H1 (cell line): ENCODE measurements around the gene DCAF17. TPM values are rescaled to one million over a fixed set of nuclear protein-coding genes. Genes with fewer than 3 reads are reported as not detected.

Experiments used
- CTCF ChIA-PET: fragments of 300-600 bp; sonication (Branson Sonifier 250); formaldehyde crosslinking; loops from one replicate; lab custom pipeline; 2021; ENCODE audit not compliant: partially characterized antibody; lab: Charles Lee
- POLR2A ChIA-PET: fragments of 300-600 bp; sonication (Branson Sonifier 250); formaldehyde crosslinking; loops from one replicate; lab custom pipeline; 2021; ENCODE audit warnings: inconsistent platforms; ENCODE audit not compliant: partially characterized antibody; lab: Charles Lee
- DNase-seq, 2 experiments: peaks; one replicate each; pipeline versions ENCODE4 v3.0.0 to v3.0.0-alpha.2; 2010 to 2022; ENCODE audit warnings: low spot score in 2 of 2, low read depth in 1 of 2, mixed read lengths in 1 of 2
- FAIRE-seq: peaks from 2 replicates; lab custom pipeline; 2011; peaks lifted over from hg19 to GRCh38; lab: Jason Lieb, UNC
- H2AFZ ChIP-seq: 2 replicates; pipeline ENCODE4 v1.8.1; 2012; ENCODE audit warnings: low read length, inconsistent platforms
- H2AK5ac ChIP-seq: 2 replicates; pipeline ENCODE4 v1.6.1; 2013; ENCODE audit warnings: low read depth, low read length
- H2BK120ac ChIP-seq: replicated peaks from 2 replicates; pipeline ENCODE3; 2013; ENCODE audit warnings: low read depth, low read length, inconsistent platforms
- H2BK12ac ChIP-seq: 2 replicates; pipeline ENCODE4 v1.6.1; 2013; ENCODE audit warnings: low read depth, low read length
- H2BK15ac ChIP-seq: 2 replicates; pipeline ENCODE4 v1.6.1; 2013; ENCODE audit warnings: low read length
- H2BK20ac ChIP-seq: 2 replicates; pipeline ENCODE4 v1.6.1; 2013; ENCODE audit warnings: low read length
- H2BK5ac ChIP-seq: 2 replicates; pipeline ENCODE4 v1.6.1; 2013; ENCODE audit warnings: low read depth, low read length
- H3K14ac ChIP-seq: 2 replicates; pipeline ENCODE4 v1.6.1; 2013; ENCODE audit warnings: inconsistent platforms; ENCODE audit not compliant: insufficient read length
- H3K18ac ChIP-seq: 2 replicates; pipeline ENCODE4 v1.6.1; 2013; ENCODE audit warnings: low read length; ENCODE audit errors: extremely low read depth
- H3K23ac ChIP-seq: 2 replicates; pipeline ENCODE4 v1.6.1; 2013; ENCODE audit warnings: inconsistent platforms; ENCODE audit not compliant: insufficient read length
- H3K23me2 ChIP-seq: 2 replicates; pipeline ENCODE4 v1.6.1; 2013; ENCODE audit warnings: low read depth, low read length
- H3K27ac ChIP-seq: 2 replicates; pipeline ENCODE4 v1.6.1; 2011; ENCODE audit warnings: low read depth, low read length, inconsistent platforms
- H3K27me3 ChIP-seq, 4 experiments: replicated peaks in 1 of 4; 1 replicate in 1 of 4; 2 replicates in 3 of 4; pipeline versions ENCODE4 v1.6.1 to v1.8.1; 2011 to 2013; ENCODE audit warnings: low read length in 3 of 4, mild to moderate bottlenecking in 3 of 4, inconsistent platforms in 2 of 4, mixed read lengths in 2 of 4, moderate library complexity in 1 of 4; ENCODE audit not compliant: control insufficient read depth in 3 of 4, insufficient read depth in 3 of 4; ENCODE audit errors: extremely low read depth in 1 of 4
- H3K36me3 ChIP-seq, 4 experiments: 2 replicates each; pipeline versions ENCODE4 v1.6.1 to v1.8.1; 2011 to 2013; ENCODE audit warnings: mild to moderate bottlenecking in 4 of 4, low read length in 3 of 4, moderate library complexity in 2 of 4, control low read depth in 1 of 4, inconsistent platforms in 1 of 4; ENCODE audit not compliant: insufficient read depth in 4 of 4, control insufficient read depth in 2 of 4
- H3K4ac ChIP-seq: replicated peaks from 2 replicates; pipeline ENCODE3; 2013; ENCODE audit warnings: low read length, low read depth, mixed read lengths, inconsistent platforms; ENCODE audit not compliant: insufficient read length
- H3K4me1 ChIP-seq, 4 experiments: replicated peaks in 1 of 4; 1 replicate in 1 of 4; 2 replicates in 3 of 4; pipeline versions ENCODE4 v1.6.1 to v1.8.1; 2011 to 2013; ENCODE audit warnings: low read length in 3 of 4, inconsistent platforms in 2 of 4, mixed read lengths in 1 of 4; ENCODE audit not compliant: insufficient read depth in 4 of 4, control insufficient read depth in 3 of 4
- H3K4me2 ChIP-seq, 2 experiments: 2 replicates each; pipeline versions ENCODE4 v1.6.1 to v1.8.1; 2011 to 2013; ENCODE audit warnings: low read depth in 2 of 2, low read length in 2 of 2, control low read depth in 1 of 2, inconsistent platforms in 1 of 2, mild to moderate bottlenecking in 1 of 2; ENCODE audit not compliant: insufficient read depth in 1 of 2
- H3K4me3 ChIP-seq, 4 experiments: fragments of 200-600, 300-600 bp in 1 of 4; sonication (generic), shearing (Covaris generic), sonication (Bioruptor Twin) in 1 of 4; 2 replicates each; pipeline versions ENCODE4 v1.5.1 to v1.8.1; 2011 to 2016; ENCODE audit warnings: low read length in 4 of 4, low read depth in 3 of 4, control low read depth in 2 of 4, inconsistent platforms in 2 of 4, mild to moderate bottlenecking in 2 of 4, mixed read lengths in 1 of 4, moderate library complexity in 1 of 4; ENCODE audit not compliant: insufficient read depth in 2 of 4; ENCODE audit errors: extremely low read depth in 1 of 4
- H3K56ac ChIP-seq: replicated peaks from 2 replicates; pipeline ENCODE3; 2013; ENCODE audit warnings: low read depth, mild to moderate bottlenecking, mixed read lengths, low read length, inconsistent platforms; ENCODE audit not compliant: insufficient read length
- H3K79me1 ChIP-seq: 2 replicates; pipeline ENCODE4 v1.6.1; 2013; ENCODE audit warnings: low read depth, low read length, control low read depth
- H3K79me2 ChIP-seq, 2 experiments: 2 replicates each; pipeline versions ENCODE4 v1.6.1 to v1.8.1; 2012 to 2013; ENCODE audit warnings: low read length in 2 of 2, mild to moderate bottlenecking in 2 of 2, inconsistent platforms in 1 of 2; ENCODE audit not compliant: insufficient read depth in 2 of 2, control insufficient read depth in 1 of 2
- H3K9ac ChIP-seq, 4 experiments: replicated peaks in 1 of 4; 1 replicate in 1 of 4; 2 replicates in 3 of 4; pipeline versions ENCODE4 v1.6.1 to v1.8.1; 2011 to 2013; ENCODE audit warnings: low read depth in 3 of 4, low read length in 3 of 4, control low read depth in 2 of 4, mild to moderate bottlenecking in 2 of 4, moderate library complexity in 2 of 4, inconsistent platforms in 1 of 4; ENCODE audit errors: extremely low read depth in 1 of 4
- H3K9me3 ChIP-seq, 2 experiments: 2 replicates each; pipeline versions ENCODE4 v1.6.1 to v1.8.1; 2012 to 2013; ENCODE audit warnings: mild to moderate bottlenecking in 2 of 2, moderate library complexity in 2 of 2, control low read depth in 1 of 2, inconsistent platforms in 1 of 2, low read depth in 1 of 2, low read length in 1 of 2, mixed read lengths in 1 of 2; ENCODE audit not compliant: insufficient read depth in 2 of 2
- H4K20me1 ChIP-seq, 2 experiments: replicated peaks in 1 of 2; 2 replicates each; pipeline versions ENCODE3 to v1.8.1; 2011 to 2013; ENCODE audit warnings: inconsistent platforms in 2 of 2, low read length in 2 of 2, mild to moderate bottlenecking in 1 of 2; ENCODE audit not compliant: insufficient read depth in 2 of 2, control insufficient read depth in 1 of 2
- H4K5ac ChIP-seq: 2 replicates; pipeline ENCODE4 v1.6.1; 2013; ENCODE audit warnings: low read length, low read depth, mixed read lengths, inconsistent platforms; ENCODE audit not compliant: insufficient read length
- H4K8ac ChIP-seq: 2 replicates; pipeline ENCODE4 v1.8.0; 2013; ENCODE audit warnings: mild to moderate bottlenecking, moderate library complexity, low read length, inconsistent platforms; ENCODE audit not compliant: insufficient read depth; ENCODE audit errors: extremely low read depth
- H4K91ac ChIP-seq: replicated peaks from 2 replicates; pipeline ENCODE3; 2013; ENCODE audit warnings: low read length, mixed read lengths, inconsistent platforms; ENCODE audit not compliant: insufficient read length
- ASH2L ChIP-seq: fragments of 200-600, 300-600 bp; sonication (generic); IDR thresholded peaks from one replicate; pipeline ENCODE4 v1.7.1; 2017; ENCODE audit warnings: low read length
- EP300 ChIP-seq, 2 experiments: IDR thresholded peaks; 1 replicate in 1 of 2; 2 replicates in 1 of 2; pipeline ENCODE4 v1.6.1; 2011 to 2012; ENCODE audit warnings: low read depth in 2 of 2, low read length in 2 of 2, mild to moderate bottlenecking in 2 of 2, borderline replicate concordance in 1 of 2, inconsistent platforms in 1 of 2, moderate library complexity in 1 of 2
- GABPA ChIP-seq: IDR thresholded peaks from 2 replicates; pipeline ENCODE4 v1.6.1; 2011; ENCODE audit warnings: mild to moderate bottlenecking, low read length, moderate library complexity, borderline replicate concordance; ENCODE audit not compliant: insufficient read depth
- JUN ChIP-seq: IDR thresholded peaks from 2 replicates; pipeline ENCODE4 v1.6.1; 2011; ENCODE audit warnings: low read depth, mild to moderate bottlenecking, improper control_type of control experiment, low read length
- NANOG ChIP-seq: IDR thresholded peaks from 2 replicates; pipeline ENCODE4 v1.6.1; 2011; ENCODE audit warnings: low read length, low read depth, mild to moderate bottlenecking, inconsistent platforms; ENCODE audit not compliant: insufficient read depth, poor library complexity, severe bottlenecking
- SRF ChIP-seq: IDR thresholded peaks from 2 replicates; pipeline ENCODE4 v1.6.1; 2011; ENCODE audit warnings: mild to moderate bottlenecking, low read depth, low read length, moderate library complexity
- TEAD4 ChIP-seq: IDR thresholded peaks from 2 replicates; pipeline ENCODE4 v1.6.1; 2012; ENCODE audit warnings: low read depth, low read length, inconsistent platforms, mixed read lengths
- YY1 ChIP-seq: IDR thresholded peaks from 2 replicates; pipeline ENCODE4 v1.6.1; 2011; ENCODE audit warnings: low read depth, mild to moderate bottlenecking, low read length
- WGBS, 2 experiments: shearing (Covaris generic) in 1 of 2; methylation state at CpG; one replicate each; pipeline versions ENCODE4 v1.1.6 to v1.1.7; 2013 to 2015; ENCODE audit warnings: low lambda C conversion rate in 2 of 2, mixed read lengths in 2 of 2, inconsistent platforms in 1 of 2, low coverage in 1 of 2, missing lambda C conversion rate in 1 of 2; ENCODE audit not compliant: insufficient replicate concordance in 2 of 2, insufficient coverage in 1 of 2, insufficient read length in 1 of 2; ENCODE audit errors: extremely low coverage in 1 of 2, missing lambda C conversion rate in 1 of 2; 5-methylcytosine and 5-hydroxymethylcytosine counted together
- polyA plus RNA-seq, 7 experiments: library from polyadenylated mRNA; depleted of rRNA in 3 of 7; stranded (reverse) in 5 of 7; unstranded in 2 of 7; fragments of >200 nt in 5 of 7; fragments of 200-250 nt in 2 of 7; gene quantifications; 1 replicate in 5 of 7; 2 replicates in 1 of 7; 4 replicates in 1 of 7; pipeline versions ENCODE4 v1.2.1 to v1.2.3, GENCODE V29; 2011 to 2013; ENCODE audit warnings: missing spikeins in 2 of 7, mixed read lengths in 2 of 7
- total RNA-seq: library from RNA; stranded (reverse); fragmentation: NEBNext Ultra II Directional; extraction: Animal tissue kit (Norgen Biotek cat#: 25700); gene quantifications from 2 replicates; pipeline ENCODE4 v1.2.1, GENCODE V29; 2021
- TF ChIP-seq, protein P1 (sequence below): IDR thresholded peaks from 2 replicates; pipeline ENCODE4 v1.6.1; 2011; ENCODE audit warnings: low read depth, mild to moderate bottlenecking, low read length; ENCODE audit not compliant: insufficient read depth
- TF ChIP-seq, protein P2 (sequence below): IDR thresholded peaks from 2 replicates; pipeline ENCODE4 v1.6.1; 2012; ENCODE audit warnings: low read length, inconsistent platforms

DCAF17 gene
- total and polyA plus RNA-seq, 2 of the 8 experiments (the other 6 are each of a cell fraction or from before 2014, with no cell fraction given) = 10.7 to 30.0 TPM

DNA sequence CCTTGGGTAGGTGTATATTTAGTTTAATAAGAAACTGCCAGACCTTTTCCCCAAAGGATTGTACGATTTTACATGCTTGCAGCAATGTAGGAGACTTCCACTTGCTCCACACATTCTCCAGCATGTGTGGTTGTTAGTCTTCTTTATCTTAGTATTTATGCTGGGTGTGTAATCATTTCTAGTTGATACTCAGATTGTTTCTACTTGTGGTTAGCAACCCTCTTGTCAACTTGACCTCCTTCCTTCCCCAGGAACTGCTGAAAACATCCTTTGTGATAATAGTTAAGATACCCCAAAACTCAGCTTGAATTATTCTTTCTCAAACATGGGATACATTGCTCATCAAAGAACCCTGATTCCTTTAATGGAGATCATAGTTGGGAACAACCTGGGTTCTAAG lies 51.1 kb downstream of the DCAF17 start:
- Histone ChIP-seq H2BK15ac (no peak overlapping the region), H3K23ac (no peak overlapping the region), H3K56ac (no peak overlapping the region), H3K79me2 (no peaks in the 10 kb centered on the region), H3K18ac (no peak overlapping the region), H2BK5ac (no peak overlapping the region), H3K14ac (no peak overlapping the region), H3K4ac (no peak overlapping the region), H2AFZ (no peak overlapping the region), H3K27me3 (no peaks in the 10 kb centered on the region), H2BK12ac (no peak overlapping the region), H3K23me2 (no peaks in the 10 kb centered on the region), H4K20me1 (no peaks in the 10 kb centered on the region), H3K4me1 (peaks cover 0 to 7% (median 4%) of the 10 kb centered on the region in 4 experiments; a peak in 5 of 7 replicates), H2BK120ac (no peak overlapping the region), H3K4me2 (no peak overlapping the region), H4K91ac (no peak overlapping the region), H4K8ac (no peak overlapping the region), H2AK5ac (no peak overlapping the region), H3K36me3 (peaks cover 0 to 14% (median 0%) of the 10 kb centered on the region in 4 experiments; a peak in 2 of 8 replicates), H4K5ac (no peak overlapping the region), H3K9ac (no peak overlapping the region), H3K4me3 (no peak overlapping the region), H3K79me1 (no peaks in the 10 kb centered on the region; the same call in 1 of the 2 replicates), H2BK20ac (no peak overlapping the region), H3K27ac (no peak overlapping the region), H3K9me3 (no peaks in the 10 kb centered on the region)
- ChIA-PET CTCF (no interaction called here), POLR2A (interaction anchor here (1.5 kb wide), 1 partner anchor 11 kb away, joined by 3 read pairs; no protein-coding TSS in a partner anchor)
- FAIRE-seq (no peak), DNase-seq (no peak)
- 100% methylated on average over 1 of the region's 1 CpG; no CpG with 5 or more reads in 1 of the 2 experiments for WGBS, 2 experiments
- TF ChIP-seq NANOG (no peak), JUN (no peak), SRF (no peak), EP300 (IDR thresholded peaks at IDR 0.05; ENCODE audit: borderline replicate concordance in 1 of 2, low read depth in 2 of 2, low read length in 2 of 2) (no peak), TEAD4 (no peak), ASH2L (no peak), YY1 (no peak), GABPA (no peak)
- TF ChIP-seq, protein P1, sequence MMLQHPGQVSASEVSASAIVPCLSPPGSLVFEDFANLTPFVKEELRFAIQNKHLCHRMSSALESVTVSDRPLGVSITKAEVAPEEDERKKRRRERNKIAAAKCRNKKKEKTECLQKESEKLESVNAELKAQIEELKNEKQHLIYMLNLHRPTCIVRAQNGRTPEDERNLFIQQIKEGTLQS = no peak
- TF ChIP-seq, protein P2, sequence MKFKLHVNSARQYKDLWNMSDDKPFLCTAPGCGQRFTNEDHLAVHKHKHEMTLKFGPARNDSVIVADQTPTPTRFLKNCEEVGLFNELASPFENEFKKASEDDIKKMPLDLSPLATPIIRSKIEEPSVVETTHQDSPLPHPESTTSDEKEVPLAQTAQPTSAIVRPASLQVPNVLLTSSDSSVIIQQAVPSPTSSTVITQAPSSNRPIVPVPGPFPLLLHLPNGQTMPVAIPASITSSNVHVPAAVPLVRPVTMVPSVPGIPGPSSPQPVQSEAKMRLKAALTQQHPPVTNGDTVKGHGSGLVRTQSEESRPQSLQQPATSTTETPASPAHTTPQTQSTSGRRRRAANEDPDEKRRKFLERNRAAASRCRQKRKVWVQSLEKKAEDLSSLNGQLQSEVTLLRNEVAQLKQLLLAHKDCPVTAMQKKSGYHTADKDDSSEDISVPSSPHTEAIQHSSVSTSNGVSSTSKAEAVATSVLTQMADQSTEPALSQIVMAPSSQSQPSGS = no peak
